GM12878 (cell line): ENCODE measurements around the gene ITPRIP. TPM values are rescaled to one million over a fixed set of nuclear protein-coding genes. Genes with fewer than 3 reads are reported as not detected.

Experiments
- ATAC-seq: fragments of 200-7000 bp; cut with Tn5 transposase; 3 replicates; pipeline ENCODE4 v1.9.1; 2020; ENCODE audit warnings: mild to moderate bottlenecking, moderate library complexity
- BruUV-seq: library from RNA; stranded (reverse); fragments of 400-500 nt; replicated peaks from 2 replicates; lab custom pipeline; 2021; lab: Mats Ljungman, UMichigan
- CTCF ChIA-PET: fragments of 300-600 bp; sonication (Branson Sonifier 250); formaldehyde crosslinking; extraction: SDS; loops from one replicate; lab custom pipeline; 2021; ENCODE audit warnings: inconsistent platforms; lab: Yijun Ruan, JAX
- POLR2A ChIA-PET: fragments of 350-600 bp; formaldehyde crosslinking; extraction: SDS; loops from one replicate; lab custom pipeline; 2021; ENCODE audit warnings: inconsistent platforms; lab: Charles Lee
- RAD21 ChIA-PET: fragments of 300-600 bp; sonication (Branson Sonifier 250); formaldehyde crosslinking; loops from one replicate; lab custom pipeline; 2023; ENCODE audit warnings: antibody characterized with exemption; ENCODE audit not compliant: unreplicated experiment; lab: Charles Lee
- SMC1A ChIA-PET: fragments of 300-600 bp; sonication (Branson Sonifier 250); formaldehyde crosslinking; loops from one replicate; lab custom pipeline; 2023; ENCODE audit not compliant: unreplicated experiment, uncharacterized antibody; lab: Charles Lee
- DNase-seq: peaks from one replicate; pipeline ENCODE4 v3.0.0-alpha.2; 2011; ENCODE audit warnings: low read depth, low spot score
- FAIRE-seq: peaks from 3 replicates; lab custom pipeline; 2011; peaks lifted over from hg19 to GRCh38; lab: Jason Lieb, UNC
- H2AFZ ChIP-seq: 2 replicates; pipeline ENCODE4 v1.6.0; 2011; ENCODE audit warnings: low read depth, low read length, control low read depth; ENCODE audit not compliant: control insufficient read depth
- H3K27ac ChIP-seq: 2 replicates; pipeline ENCODE4 v1.5.1; 2011; ENCODE audit warnings: control low read depth; ENCODE audit not compliant: control insufficient read depth, insufficient read depth
- H3K27me3 ChIP-seq, 2 experiments: replicated peaks in 1 of 2; 2 replicates each; pipeline versions ENCODE4 v1.6.0 to v1.6.1; 2011; ENCODE audit warnings: low read length in 1 of 2; ENCODE audit not compliant: control insufficient read depth in 2 of 2, insufficient read depth in 2 of 2
- H3K36me3 ChIP-seq, 2 experiments: 2 replicates each; pipeline ENCODE4 v1.5.1; 2011; ENCODE audit warnings: low read length in 1 of 2; ENCODE audit not compliant: control insufficient read depth in 2 of 2, insufficient read depth in 2 of 2
- H3K4me1 ChIP-seq: 2 replicates; pipeline ENCODE4 v1.6.1; 2011; ENCODE audit warnings: mild to moderate bottlenecking, low read length, moderate library complexity, mixed read lengths; ENCODE audit not compliant: control insufficient read depth, insufficient read depth
- H3K4me2 ChIP-seq: 2 replicates; pipeline ENCODE4 v1.6.0; 2011; ENCODE audit warnings: control low read depth; ENCODE audit not compliant: control insufficient read depth, insufficient read depth
- H3K4me3 ChIP-seq: fragments of 200-600 bp; sonication (generic); 2 replicates; pipeline ENCODE4 v1.5.1; 2016
- H3K79me2 ChIP-seq: 2 replicates; pipeline ENCODE4 v1.6.0; 2011; ENCODE audit warnings: low read length; ENCODE audit not compliant: control insufficient read depth, insufficient read depth
- H3K9ac ChIP-seq: 2 replicates; pipeline ENCODE4 v1.8.0; 2011; ENCODE audit warnings: low read length, control low read depth, mixed read lengths; ENCODE audit not compliant: control insufficient read depth, insufficient read depth
- H3K9me3 ChIP-seq: replicated peaks from 3 replicates; pipeline ENCODE4 v1.5.1; 2011; ENCODE audit warnings: mild to moderate bottlenecking, low read length; ENCODE audit not compliant: control insufficient read depth, insufficient read depth
- H4K20me1 ChIP-seq: 2 replicates; pipeline ENCODE4 v1.6.0; 2011; ENCODE audit not compliant: control insufficient read depth, insufficient read depth
- HSF1 ChIP-seq: fragments of 150-350 bp; IDR thresholded peaks from 2 replicates; pipeline ENCODE4 v1.6.1; 2014; ENCODE audit warnings: mild to moderate bottlenecking, low read depth, low read length
- MEF2B ChIP-seq: fragments of 450-650 bp; IDR thresholded peaks from 2 replicates; pipeline ENCODE4 v1.6.1; 2018; ENCODE audit warnings: mild to moderate bottlenecking, moderate library complexity; ENCODE audit not compliant: partially characterized antibody, poor library complexity, severe bottlenecking
- NR2C2 ChIP-seq: IDR thresholded peaks from 2 replicates; pipeline ENCODE4 v1.6.1; 2011; ENCODE audit warnings: borderline replicate concordance, low read depth; ENCODE audit not compliant: control insufficient read depth, insufficient read length
- NR2F1 ChIP-seq: fragments of 450-650 bp; conservative IDR thresholded peaks from 2 replicates; pipeline ENCODE4 v1.6.1; 2017; ENCODE audit warnings: mild to moderate bottlenecking
- SKIL ChIP-seq: fragments of 450-650 bp; IDR thresholded peaks from 2 replicates; pipeline ENCODE4 v1.6.1; 2017; ENCODE audit warnings: mild to moderate bottlenecking, low read depth, inconsistent platforms; ENCODE audit not compliant: poor library complexity, severe bottlenecking
- STAT3 ChIP-seq: IDR thresholded peaks from 2 replicates; pipeline ENCODE4 v1.6.1; 2011; ENCODE audit warnings: low read depth, low read length, improper control_type of control experiment
- TAF1 ChIP-seq: IDR thresholded peaks from 2 replicates; pipeline ENCODE4 v1.6.1; 2011; ENCODE audit warnings: mild to moderate bottlenecking, low read depth, low read length, borderline replicate concordance
- WGBS: methylation state at CpG from one replicate; pipeline ENCODE4 v1.1.6; 2016; ENCODE audit warnings: low lambda C conversion rate; ENCODE audit not compliant: insufficient replicate concordance, insufficient coverage; ENCODE audit errors: missing lambda C conversion rate; 5-methylcytosine and 5-hydroxymethylcytosine counted together
- in situ Hi-C: fragments of 300-500 bp; cut with MboI; formaldehyde crosslinking; loops from 9 replicates; pipeline ENCODE4 v1.14.3; 2018; ENCODE audit warnings: mixed read lengths
- intact Hi-C: fragments of 100-400 bp; cut with micrococcal nuclease; formaldehyde crosslinking; loops from one replicate; pipeline ENCODE4 v1.14.2; 2022; ENCODE audit not compliant: unreplicated experiment
- polyA plus RNA-seq, 11 experiments: library from polyadenylated mRNA; depleted of rRNA in 4 of 11; unstranded in 6 of 11; stranded (reverse) in 5 of 11; fragments of >200 nt; fragmentation: Nextera tagmentation in 4 of 11; fragmentation: Illumina TruSeq in 1 of 11; extraction: Ambion mirVana in 4 of 11; extraction: Trizol in 1 of 11; gene quantifications; 1 replicate in 1 of 11; 2 replicates in 10 of 11; pipeline versions ENCODE4 v1.2.1 to v1.2.3, GENCODE V29; 2011 to 2016; ENCODE audit warnings: inconsistent platforms in 2 of 11, missing spikeins in 2 of 11, low read depth in 1 of 11
- total RNA-seq, 4 experiments: library from RNA; depleted of rRNA in 3 of 4; stranded (reverse); fragments of >200 nt in 3 of 4; fragmentation: Illumina TruSeq in 1 of 4; extraction: Trizol in 1 of 4; gene quantifications; 2 replicates each; pipeline versions ENCODE4 v1.2.1 to v1.2.3, GENCODE V29; 2013 to 2021

Gene ITPRIP
- total and polyA plus RNA-seq, 10 of the 15 experiments (the other 5 are each of a cell fraction or from before 2014, with no cell fraction given) = 0.82 to 10.4 (median 5.9) TPM

- no peak for DNase-seq
- CTCF ChIA-PET = interaction anchor here (0.7 to 2.2 kb wide), 3 partner anchors 10 to 27 kb away, joined by 3 to 12 read pairs (median 7); no protein-coding TSS in a partner anchor
- Histone ChIP-seq H3K4me2 (no peak overlapping the region), H2AFZ (no peak overlapping the region)
- RAD21 ChIA-PET = no interaction called here
- BruUV-seq = no TSS peak
- in situ Hi-C loops = no loop called here
- no peak for TF ChIP-seq MEF2B
- no peak for TF ChIP-seq STAT3
- TF ChIP-seq TAF1 = no peak
- TF ChIP-seq HSF1 = no peak
- TF ChIP-seq NR2F1 = no peak
- TF ChIP-seq SKIL = no peak
- TF ChIP-seq NR2C2 = no peak
- TF ChIP-seq, all 136 proteins: peak for 0
- H3K9me3 ChIP-seq = no peaks in the 10 kb centered on the region; the same call in 2 of the 3 replicates
- H3K9ac ChIP-seq = no peak overlapping the region
- no peak overlapping the region for H3K4me3 ChIP-seq
- peaks cover 3% of the 10 kb centered on the region; the same call in 1 of the 2 replicates for H3K4me1 ChIP-seq
- peaks cover 0 to 5% of the 10 kb centered on the region in 2 experiments; a peak in 2 of 4 replicates for H3K27me3 ChIP-seq
- ChIA-PET SMC1A (interaction anchor here (1.8 kb wide), 1 partner anchor 9 kb away, joined by 4 read pairs; no protein-coding TSS in a partner anchor), POLR2A (no interaction called here)
- H4K20me1 ChIP-seq = no peaks in the 10 kb centered on the region
- no peak for FAIRE-seq
- no peak; the same call in 2 of the 3 replicates for ATAC-seq
- WGBS = 48% methylated on average over 7 of the region's 7 CpGs
- no peaks in the 10 kb centered on the region for H3K36me3 ChIP-seq
- H3K79me2 ChIP-seq = no peaks in the 10 kb centered on the region
- H3K27ac ChIP-seq = no peak overlapping the region
- intact Hi-C loops = no loop called here
Observed at GRCh38 chr10:104300736-104301292, 37.5 kb downstream of the ITPRIP start.
